Measurements from ENCODE around the gene ARL8A. TPM values are rescaled to one million over a fixed set of nuclear protein-coding genes. Genes with fewer than 3 reads are reported as not detected.
"Not testable (repeated sequence)": the region's sequence is repeated elsewhere in the genome, so short reads cannot be mapped to it uniquely, and the experiment has no call there.

ARL8A gene
- total and polyA plus RNA-seq, 2 experiments from 2014 or later, result 32.7 to 56.0 TPM

- H3K4me2 ChIP-seq, result peak overlapping the region; percentile 88
- no peaks in the 10 kb centered on the region for H4K20me1 ChIP-seq (ENCODE audit: insufficient read depth, poor library complexity, severe bottlenecking)
- no peaks in the 10 kb centered on the region for H3K9me2 ChIP-seq (replicated peaks; ENCODE audit: insufficient read depth)
- DNase-seq (ENCODE audit: low spot score), result peak; percentile 78
- H3K9me3 ChIP-seq (ENCODE audit: low read depth), result no peaks in the 10 kb centered on the region
- TF ChIP-seq CTCF (IDR thresholded peaks at IDR 0.05; ENCODE audit: poor library complexity) (peak; percentile 76), EZH2 (IDR thresholded peaks at IDR 0.05; ENCODE audit: borderline replicate concordance) (no peak)
- H3K79me2 ChIP-seq, result no peaks in the 10 kb centered on the region
- H3K27ac ChIP-seq, result no peak overlapping the region
- H2AFZ ChIP-seq, result no peak overlapping the region
- H3K4me1 ChIP-seq (ENCODE audit: insufficient read depth), result peaks cover 22% of the 10 kb centered on the region
- peaks cover 32% of the 10 kb centered on the region for H3K27me3 ChIP-seq
- H3K36me3 ChIP-seq (replicated peaks; ENCODE audit: insufficient read depth, low read depth), result no peaks in the 10 kb centered on the region
- WGBS (ENCODE audit: low lambda C conversion rate, missing lambda C conversion rate), result 39% methylated on average over 18 of the region's 18 CpGs
- peak overlapping the region; percentile 33 for H3K4me3 ChIP-seq
Observed at GRCh38 chr1:202192770-202193613, 48.5 kb upstream of the ARL8A start.

- H3K4me2 ChIP-seq; H4K20me1 ChIP-seq (ENCODE audit: insufficient read depth, poor library complexity, severe bottlenecking): not testable (repeated sequence)
Observed at GRCh38 chr1:202191391-202191790, 46.9 kb upstream of the ARL8A start.

GRCh38 chr1:202189918-202190715, 45.6 kb upstream of the ARL8A start:
- WGBS (ENCODE audit: low lambda C conversion rate, missing lambda C conversion rate), result 58% methylated on average over 7 of the region's 7 CpGs

More at GRCh38 chr1:202191391-202191790, 46.9 kb upstream of the ARL8A start:
- Histone ChIP-seq H3K27me3 (peaks cover 29% of the 10 kb centered on the region), H3K4me1 (ENCODE audit: insufficient read depth) (peaks cover 22% of the 10 kb centered on the region)
- DNase-seq (ENCODE audit: low spot score); H3K4me3 ChIP-seq; H3K27ac ChIP-seq; H3K9me2 ChIP-seq (replicated peaks; ENCODE audit: insufficient read depth); H3K9me3 ChIP-seq (ENCODE audit: low read depth); H3K36me3 ChIP-seq (replicated peaks; ENCODE audit: insufficient read depth, low read depth); H3K79me2 ChIP-seq; H2AFZ ChIP-seq: not testable (repeated sequence)
- WGBS (ENCODE audit: low lambda C conversion rate, missing lambda C conversion rate), result no CpG with 5 or more reads among the region's 33 CpGs

More at GRCh38 chr1:202189918-202190715, 45.6 kb upstream of the ARL8A start:
- Histone ChIP-seq H3K79me2 (no peaks in the 10 kb centered on the region), H3K9me3 (ENCODE audit: low read depth) (no peaks in the 10 kb centered on the region), H2AFZ (no peak overlapping the region), H3K9me2 (replicated peaks; ENCODE audit: insufficient read depth) (no peaks in the 10 kb centered on the region), H3K27ac (peak overlapping the region; percentile 90), H3K4me3 (no peak overlapping the region), H3K4me1 (ENCODE audit: insufficient read depth) (peaks cover 22% of the 10 kb centered on the region), H3K27me3 (peaks cover 16% of the 10 kb centered on the region), H3K4me2 (peak overlapping the region; percentile 35), H3K36me3 (replicated peaks; ENCODE audit: insufficient read depth, low read depth) (no peaks in the 10 kb centered on the region), H4K20me1 (ENCODE audit: insufficient read depth, poor library complexity, severe bottlenecking) (no peaks in the 10 kb centered on the region)
- DNase-seq (ENCODE audit: low spot score), result peak; percentile 62
- no peak for TF ChIP-seq EZH2 (IDR thresholded peaks at IDR 0.05; ENCODE audit: borderline replicate concordance)
- TF ChIP-seq EZH2phosphoT487 (IDR thresholded peaks at IDR 0.05; ENCODE audit: low read depth, severe bottlenecking, unreplicated experiment), result no peak
- TF ChIP-seq CTCF (IDR thresholded peaks at IDR 0.05; ENCODE audit: poor library complexity), result no peak

Data from hepatocyte (in vitro differentiated cells).